Measurements from ENCODE around the gene ASXL1.
"Not testable (repeated sequence)": the region's sequence is repeated elsewhere in the genome, so short reads cannot be mapped to it uniquely, and the experiment has no call there.

The ASXL1 gene

GRCh38 chr20:32407131-32407750 is 49.1 kb downstream of the ASXL1 start:
- DNase-seq (ENCODE audit: low read depth, low spot score): not testable (repeated sequence)

GRCh38 chr20:32411955-32412706 is 54.0 kb downstream of the ASXL1 start:
- DNase-seq (ENCODE audit: low read depth, low spot score): no peak

DNA sequence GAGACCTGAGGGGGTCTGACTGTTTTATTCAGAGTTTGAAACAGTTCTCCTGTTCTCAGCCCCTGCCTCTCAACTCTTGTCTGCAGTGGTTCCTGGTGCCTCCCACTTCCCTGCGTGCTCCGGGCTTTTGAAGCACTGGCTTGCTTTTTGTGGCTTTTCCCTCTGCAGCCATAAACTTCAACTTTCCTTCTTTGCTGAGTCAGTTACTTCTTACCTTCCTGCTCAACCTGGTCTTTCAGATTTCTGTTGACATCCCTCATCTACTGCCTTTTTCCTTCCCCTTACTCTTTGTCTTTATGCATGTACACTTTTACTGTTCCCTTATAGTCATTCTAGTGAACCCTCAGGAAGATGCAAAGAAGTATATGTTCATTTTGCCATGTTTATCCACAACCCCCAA is 57.4 kb downstream of the ASXL1 start:
- DNase-seq (ENCODE audit: low read depth, low spot score): no peak

DNA sequence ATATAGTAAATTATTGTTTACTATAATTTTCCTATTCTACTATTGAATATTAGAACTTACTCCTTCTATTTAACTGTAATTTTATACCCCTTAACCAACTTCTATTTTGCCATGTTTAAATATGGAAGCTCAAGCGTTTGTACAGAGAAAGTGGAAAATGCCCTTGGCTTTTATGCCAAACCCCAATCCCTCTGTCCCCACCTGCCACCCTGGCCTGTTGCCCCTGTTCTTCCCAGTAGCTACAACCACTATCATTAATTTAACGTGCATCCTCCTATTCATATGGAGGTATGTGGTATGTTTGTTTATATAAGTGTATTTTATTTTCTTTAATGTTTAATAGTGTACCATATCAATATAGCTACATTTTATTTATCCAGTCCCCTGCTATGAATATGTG is 58.1 kb downstream of the ASXL1 start:
- no peak for DNase-seq (ENCODE audit: low read depth, low spot score)

DNA sequence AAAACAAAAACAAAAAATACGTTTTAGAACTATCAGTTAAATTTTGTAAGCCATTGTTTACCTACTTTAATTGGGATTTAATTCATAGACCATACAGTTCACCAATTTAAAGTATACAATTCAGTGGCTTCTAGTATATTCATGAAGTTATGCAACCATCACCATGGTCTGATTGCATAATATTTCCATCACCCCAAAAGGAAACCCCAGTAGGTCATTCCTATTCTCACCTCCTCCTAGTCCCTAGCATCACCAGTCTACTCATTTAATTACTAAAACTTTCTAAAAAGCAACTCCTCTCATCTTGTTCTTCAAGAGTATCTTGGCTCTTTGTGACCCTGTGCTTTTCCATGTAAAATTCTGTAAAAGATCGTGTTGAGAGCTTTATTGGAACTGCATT is 60.2 kb downstream of the ASXL1 start:
- no peak for DNase-seq (ENCODE audit: low read depth, low spot score)

DNA sequence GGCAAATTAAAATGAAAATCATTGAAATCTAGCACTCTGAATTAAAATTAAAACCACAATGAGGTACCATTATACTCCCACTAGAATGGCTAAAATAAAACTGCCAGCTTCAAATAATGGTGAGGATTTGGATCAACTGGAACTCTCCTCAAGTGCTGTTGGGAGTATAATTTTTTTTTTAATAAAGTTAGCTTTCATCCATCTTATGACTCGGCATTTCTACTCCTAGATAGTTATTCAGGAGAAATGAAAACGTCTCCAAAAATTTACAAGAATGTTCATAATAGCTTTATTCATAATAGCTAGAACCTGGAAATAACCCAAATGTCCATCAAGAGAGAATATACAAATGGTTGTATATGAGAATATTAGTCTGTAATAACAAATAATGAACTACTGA is 63.2 kb downstream of the ASXL1 start:
- no peak for DNase-seq (ENCODE audit: low read depth, low spot score)

DNA sequence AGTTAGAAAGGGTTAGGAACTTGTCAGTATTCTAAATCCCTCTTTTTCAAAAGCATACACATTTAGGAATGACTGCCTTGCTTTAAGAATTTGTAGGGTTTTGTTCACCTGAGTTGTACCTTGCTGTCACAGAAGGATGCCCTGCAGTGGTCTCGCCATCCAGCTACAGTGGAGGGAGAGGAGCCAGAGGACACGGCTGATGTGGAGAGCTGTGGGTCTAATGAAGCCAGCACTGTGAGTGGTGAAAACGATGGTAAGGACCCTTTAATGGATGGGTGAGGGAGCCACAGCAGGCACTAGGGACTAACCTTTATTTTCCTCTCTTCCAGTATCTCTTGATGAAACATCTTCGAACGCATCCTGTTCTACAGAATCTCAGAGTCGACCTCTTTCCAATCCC is 69.9 kb downstream of the ASXL1 start:
- no peak for DNase-seq (ENCODE audit: low read depth, low spot score)

GRCh38 chr20:32429343-32429742 is 71.2 kb downstream of the ASXL1 start:
- no peak for DNase-seq (ENCODE audit: low read depth, low spot score)

DNA sequence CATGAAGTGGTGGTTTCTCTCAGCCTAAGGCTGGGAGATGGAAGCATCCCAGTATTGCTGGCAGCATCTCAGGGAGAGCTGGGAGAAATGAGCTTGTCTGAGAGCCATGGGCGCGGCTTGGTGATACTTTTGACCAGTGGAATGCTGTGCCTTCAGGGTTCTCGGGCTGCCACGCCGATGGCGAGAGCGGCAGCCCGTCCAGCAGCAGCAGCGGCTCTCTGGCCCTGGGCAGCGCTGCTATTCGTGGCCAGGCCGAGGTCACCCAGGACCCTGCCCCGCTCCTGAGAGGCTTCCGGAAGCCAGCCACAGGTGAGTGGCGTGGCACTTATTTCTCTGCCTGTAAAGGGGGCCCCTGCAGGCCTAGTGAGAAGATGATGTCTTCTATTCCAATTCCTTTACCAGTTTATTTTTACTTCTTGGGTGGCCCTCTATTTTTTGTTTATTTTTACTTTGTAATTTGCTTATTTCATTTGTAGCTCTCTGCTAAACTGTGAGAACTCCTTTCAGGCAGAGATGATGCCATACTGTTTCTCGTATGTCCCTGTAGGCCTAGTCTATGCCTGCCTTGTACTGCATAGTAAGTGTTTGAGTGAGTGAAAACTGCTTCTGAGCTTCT is 71.7 kb downstream of the ASXL1 start:
- DNase-seq (ENCODE audit: low read depth, low spot score): no peak

DNA sequence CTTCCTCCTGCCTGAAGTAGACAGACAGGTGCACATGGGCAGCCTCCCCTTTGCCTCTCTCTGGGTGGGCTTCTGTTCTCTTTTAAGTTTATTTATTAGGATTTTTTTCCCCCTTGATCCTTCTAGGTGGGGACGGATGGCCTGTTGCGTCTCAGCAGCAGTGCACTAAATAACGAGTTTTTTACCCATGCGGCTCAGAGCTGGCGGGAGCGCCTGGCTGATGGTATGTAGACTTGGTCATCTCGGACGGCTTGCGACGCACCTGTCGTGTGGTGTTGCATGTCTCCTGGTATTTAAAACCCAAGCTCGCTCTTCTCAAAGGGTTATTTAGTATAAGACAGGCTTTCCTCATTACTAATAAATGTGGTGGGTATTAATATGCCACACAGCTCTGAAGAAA is 73.3 kb downstream of the ASXL1 start:
- DNase-seq (ENCODE audit: low read depth, low spot score): no peak

DNA sequence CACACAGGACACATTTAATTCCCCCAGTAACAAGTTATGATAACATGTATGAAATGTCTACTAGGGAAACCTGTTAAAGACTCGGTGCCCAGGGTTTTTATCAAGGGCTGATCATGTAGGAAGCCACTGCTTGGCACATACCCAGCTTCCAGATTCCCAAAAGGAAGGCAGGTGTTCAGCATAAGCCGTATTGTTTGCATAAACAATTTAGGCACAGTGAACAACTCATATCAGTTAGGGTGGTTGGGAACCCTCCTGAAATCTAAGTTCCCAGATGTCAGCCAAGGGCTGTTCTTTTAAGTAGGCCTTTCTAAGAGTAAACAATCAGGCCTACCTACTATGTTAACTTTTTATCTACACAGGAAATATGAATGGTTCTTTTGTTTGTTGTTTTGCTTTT is 74.1 kb downstream of the ASXL1 start:
- DNase-seq (ENCODE audit: low read depth, low spot score): no peak

DNA sequence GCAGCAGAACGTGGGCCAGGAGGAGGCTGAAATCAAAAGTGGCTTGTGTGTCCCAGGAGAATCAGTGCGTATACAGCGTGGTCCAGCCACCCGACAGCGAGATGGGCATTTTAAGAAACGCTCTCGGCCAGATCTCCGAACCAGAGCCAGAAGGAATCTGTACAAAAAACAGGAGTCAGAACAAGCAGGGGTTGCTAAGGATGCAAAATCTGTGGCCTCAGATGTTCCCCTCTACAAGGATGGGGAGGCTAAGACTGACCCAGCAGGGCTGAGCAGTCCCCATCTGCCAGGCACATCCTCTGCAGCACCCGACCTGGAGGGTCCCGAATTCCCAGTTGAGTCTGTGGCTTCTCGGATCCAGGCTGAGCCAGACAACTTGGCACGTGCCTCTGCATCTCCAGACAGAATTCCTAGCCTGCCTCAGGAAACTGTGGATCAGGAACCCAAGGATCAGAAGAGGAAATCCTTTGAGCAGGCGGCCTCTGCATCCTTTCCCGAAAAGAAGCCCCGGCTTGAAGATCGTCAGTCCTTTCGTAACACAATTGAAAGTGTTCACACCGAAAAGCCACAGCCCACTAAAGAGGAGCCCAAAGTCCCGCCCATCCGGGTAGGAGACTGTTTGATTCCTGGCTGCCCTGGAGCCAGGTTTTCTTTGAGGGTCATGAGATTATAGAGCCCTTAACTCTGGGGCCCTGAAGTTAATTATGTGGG is 75.3 kb downstream of the ASXL1 start:
- DNase-seq (ENCODE audit: low read depth, low spot score): no peak

DNA sequence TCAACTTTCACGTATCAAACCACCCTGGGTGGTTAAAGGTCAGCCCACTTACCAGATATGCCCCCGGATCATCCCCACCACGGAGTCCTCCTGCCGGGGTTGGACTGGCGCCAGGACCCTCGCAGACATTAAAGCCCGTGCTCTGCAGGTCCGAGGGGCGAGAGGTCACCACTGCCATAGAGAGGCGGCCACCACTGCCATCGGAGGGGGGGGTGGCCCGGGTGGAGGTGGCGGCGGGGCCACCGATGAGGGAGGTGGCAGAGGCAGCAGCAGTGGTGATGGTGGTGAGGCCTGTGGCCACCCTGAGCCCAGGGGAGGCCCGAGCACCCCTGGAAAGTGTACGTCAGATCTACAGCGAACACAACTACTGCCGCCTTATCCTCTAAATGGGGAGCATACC is 76.3 kb downstream of the ASXL1 start:
- DNase-seq (ENCODE audit: low read depth, low spot score): no peak

DNA sequence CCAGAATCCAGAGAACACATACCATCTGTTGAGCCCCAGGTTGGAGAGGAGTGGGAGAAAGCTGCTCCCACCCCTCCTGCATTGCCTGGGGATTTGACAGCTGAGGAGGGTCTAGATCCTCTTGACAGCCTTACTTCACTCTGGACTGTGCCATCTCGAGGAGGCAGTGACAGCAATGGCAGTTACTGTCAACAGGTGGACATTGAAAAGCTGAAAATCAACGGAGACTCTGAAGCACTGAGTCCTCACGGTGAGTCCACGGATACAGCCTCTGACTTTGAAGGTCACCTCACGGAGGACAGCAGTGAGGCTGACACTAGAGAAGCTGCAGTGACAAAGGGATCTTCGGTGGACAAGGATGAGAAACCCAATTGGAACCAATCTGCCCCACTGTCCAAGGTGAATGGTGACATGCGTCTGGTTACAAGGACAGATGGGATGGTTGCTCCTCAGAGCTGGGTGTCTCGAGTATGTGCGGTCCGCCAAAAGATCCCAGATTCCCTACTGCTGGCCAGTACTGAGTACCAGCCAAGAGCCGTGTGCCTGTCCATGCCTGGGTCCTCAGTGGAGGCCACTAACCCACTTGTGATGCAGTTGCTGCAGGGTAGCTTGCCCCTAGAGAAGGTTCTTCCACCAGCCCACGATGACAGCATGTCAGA is 77.4 kb downstream of the ASXL1 start:
- DNase-seq (ENCODE audit: low read depth, low spot score): no peak

GRCh38 chr20:32436142-32436861 is 78.2 kb downstream of the ASXL1 start:
- no peak for DNase-seq (ENCODE audit: low read depth, low spot score)

- DNase-seq (ENCODE audit: low read depth, low spot score): no peak
Observed at GRCh38 chr20:32436968-32437367, 78.8 kb downstream of the ASXL1 start.

DNA sequence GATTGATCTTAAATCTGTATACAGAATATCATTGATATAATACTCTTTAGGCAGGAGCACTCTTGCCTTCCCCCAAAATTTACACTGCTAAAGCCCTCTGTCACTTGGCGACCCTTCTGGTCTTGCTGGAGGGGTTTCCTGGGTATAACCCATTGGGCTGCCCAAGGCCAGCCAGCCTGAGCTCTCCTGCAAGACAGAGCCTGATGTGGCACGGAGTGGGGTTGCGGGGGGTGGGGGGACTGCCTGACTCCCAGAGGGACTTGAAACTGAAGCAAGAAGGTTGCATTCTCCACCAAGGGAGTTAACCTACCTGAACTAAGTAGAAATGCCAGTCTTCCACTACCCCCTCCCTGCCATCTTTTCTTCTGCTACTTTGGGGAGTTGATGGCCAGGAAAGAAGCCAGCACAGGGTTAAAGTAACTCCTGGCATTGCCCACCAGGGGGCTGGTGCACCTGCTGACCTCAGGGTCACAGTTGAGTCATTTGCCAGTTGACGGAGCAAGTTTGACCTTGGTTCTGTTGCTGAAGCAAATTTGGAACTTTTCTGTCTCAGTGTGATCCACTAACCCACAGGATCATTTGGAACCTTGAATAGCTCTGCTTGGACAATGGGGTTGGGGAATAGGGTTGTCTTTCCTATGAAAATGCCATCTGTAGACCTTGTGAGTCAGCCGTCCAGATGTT is 79.4 kb downstream of the ASXL1 start:
- no peak for DNase-seq (ENCODE audit: low read depth, low spot score)

GRCh38 chr20:32438331-32438858 is 80.3 kb downstream of the ASXL1 start:
- DNase-seq (ENCODE audit: low read depth, low spot score): no peak

DNA sequence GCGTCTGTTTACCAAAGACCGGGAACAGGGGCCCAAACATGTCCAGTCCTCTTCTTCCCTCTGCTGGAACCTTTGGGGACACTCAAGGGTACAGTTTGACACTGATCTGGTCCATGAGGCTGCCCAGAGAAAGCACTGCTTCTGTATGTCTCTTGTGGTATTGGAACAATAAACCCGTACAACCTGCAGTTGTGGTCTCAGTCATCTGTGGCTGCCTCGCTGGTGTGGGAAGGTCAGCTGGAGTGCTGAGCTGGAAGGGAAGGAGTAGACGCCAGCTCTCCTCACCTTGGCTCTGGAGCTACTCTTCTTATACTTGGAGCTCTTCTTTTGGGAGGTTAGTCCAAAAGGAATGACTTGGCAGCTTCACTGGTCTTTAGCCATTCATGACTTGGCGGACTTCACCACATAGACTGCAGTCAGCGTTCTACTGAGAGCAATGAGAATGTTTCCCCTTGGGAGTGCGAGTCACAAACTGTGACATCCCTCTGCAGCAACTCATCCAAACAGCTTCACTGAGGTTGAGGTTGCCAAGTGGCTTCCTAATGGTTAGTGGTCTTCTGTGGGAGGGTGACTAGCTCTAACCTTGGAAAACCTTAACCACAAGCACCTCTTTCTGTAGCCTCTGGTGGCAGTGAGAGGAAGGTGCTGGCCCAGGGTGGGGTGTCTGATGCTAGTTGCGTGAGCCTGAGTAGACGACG is 81.2 kb downstream of the ASXL1 start:
- peak; percentile 63 for DNase-seq (ENCODE audit: low read depth, low spot score)

Data from astrocyte of the hippocampus (primary cell).